HL-60 (cell line): Measurements from ENCODE around the gene ANAPC2.

Experiments used
- GABPA ChIP-seq: IDR thresholded peaks from 2 replicates; pipeline ENCODE4 v1.6.1; 2012; ENCODE audit warnings: low read depth
- POLR2AphosphoS5 ChIP-seq: IDR thresholded peaks from 2 replicates; pipeline ENCODE4 v1.6.1; 2012; ENCODE audit warnings: low read depth
- TF ChIP-seq, protein P1 (sequence below): IDR thresholded peaks from one replicate; pipeline ENCODE4 v1.5.1; 2011; ENCODE audit warnings: low read length, control low read depth, inconsistent platforms; ENCODE audit not compliant: insufficient read depth
- TF ChIP-seq, protein P2 (sequence below): IDR thresholded peaks from 2 replicates; pipeline ENCODE4 v1.6.1; 2012; ENCODE audit warnings: low read depth; ENCODE audit not compliant: insufficient replicate concordance

DNA sequence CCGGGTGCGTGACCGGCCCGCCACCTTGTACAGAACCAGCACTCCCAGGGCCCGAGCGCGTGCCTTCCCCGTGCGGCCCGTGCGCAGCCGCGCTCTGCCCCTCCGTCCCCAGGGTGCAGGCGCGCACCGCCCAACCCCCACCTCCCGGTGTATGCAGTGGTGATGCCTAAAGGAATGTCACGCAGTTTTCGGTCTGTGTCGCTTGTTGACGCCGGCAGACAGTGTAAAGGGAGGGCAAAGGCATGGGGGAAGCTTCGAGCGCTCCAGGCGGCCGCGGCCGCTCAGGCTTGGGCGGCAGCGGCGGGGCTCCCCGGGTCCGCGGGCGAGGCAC is 19.8 kb downstream of the ANAPC2 start:
- TF ChIP-seq GABPA (no peak), POLR2AphosphoS5 (no peak; the same call in 1 of the 2 replicates)
- TF ChIP-seq, protein P1, sequence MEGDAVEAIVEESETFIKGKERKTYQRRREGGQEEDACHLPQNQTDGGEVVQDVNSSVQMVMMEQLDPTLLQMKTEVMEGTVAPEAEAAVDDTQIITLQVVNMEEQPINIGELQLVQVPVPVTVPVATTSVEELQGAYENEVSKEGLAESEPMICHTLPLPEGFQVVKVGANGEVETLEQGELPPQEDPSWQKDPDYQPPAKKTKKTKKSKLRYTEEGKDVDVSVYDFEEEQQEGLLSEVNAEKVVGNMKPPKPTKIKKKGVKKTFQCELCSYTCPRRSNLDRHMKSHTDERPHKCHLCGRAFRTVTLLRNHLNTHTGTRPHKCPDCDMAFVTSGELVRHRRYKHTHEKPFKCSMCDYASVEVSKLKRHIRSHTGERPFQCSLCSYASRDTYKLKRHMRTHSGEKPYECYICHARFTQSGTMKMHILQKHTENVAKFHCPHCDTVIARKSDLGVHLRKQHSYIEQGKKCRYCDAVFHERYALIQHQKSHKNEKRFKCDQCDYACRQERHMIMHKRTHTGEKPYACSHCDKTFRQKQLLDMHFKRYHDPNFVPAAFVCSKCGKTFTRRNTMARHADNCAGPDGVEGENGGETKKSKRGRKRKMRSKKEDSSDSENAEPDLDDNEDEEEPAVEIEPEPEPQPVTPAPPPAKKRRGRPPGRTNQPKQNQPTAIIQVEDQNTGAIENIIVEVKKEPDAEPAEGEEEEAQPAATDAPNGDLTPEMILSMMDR = no peak
- TF ChIP-seq, protein P2, sequence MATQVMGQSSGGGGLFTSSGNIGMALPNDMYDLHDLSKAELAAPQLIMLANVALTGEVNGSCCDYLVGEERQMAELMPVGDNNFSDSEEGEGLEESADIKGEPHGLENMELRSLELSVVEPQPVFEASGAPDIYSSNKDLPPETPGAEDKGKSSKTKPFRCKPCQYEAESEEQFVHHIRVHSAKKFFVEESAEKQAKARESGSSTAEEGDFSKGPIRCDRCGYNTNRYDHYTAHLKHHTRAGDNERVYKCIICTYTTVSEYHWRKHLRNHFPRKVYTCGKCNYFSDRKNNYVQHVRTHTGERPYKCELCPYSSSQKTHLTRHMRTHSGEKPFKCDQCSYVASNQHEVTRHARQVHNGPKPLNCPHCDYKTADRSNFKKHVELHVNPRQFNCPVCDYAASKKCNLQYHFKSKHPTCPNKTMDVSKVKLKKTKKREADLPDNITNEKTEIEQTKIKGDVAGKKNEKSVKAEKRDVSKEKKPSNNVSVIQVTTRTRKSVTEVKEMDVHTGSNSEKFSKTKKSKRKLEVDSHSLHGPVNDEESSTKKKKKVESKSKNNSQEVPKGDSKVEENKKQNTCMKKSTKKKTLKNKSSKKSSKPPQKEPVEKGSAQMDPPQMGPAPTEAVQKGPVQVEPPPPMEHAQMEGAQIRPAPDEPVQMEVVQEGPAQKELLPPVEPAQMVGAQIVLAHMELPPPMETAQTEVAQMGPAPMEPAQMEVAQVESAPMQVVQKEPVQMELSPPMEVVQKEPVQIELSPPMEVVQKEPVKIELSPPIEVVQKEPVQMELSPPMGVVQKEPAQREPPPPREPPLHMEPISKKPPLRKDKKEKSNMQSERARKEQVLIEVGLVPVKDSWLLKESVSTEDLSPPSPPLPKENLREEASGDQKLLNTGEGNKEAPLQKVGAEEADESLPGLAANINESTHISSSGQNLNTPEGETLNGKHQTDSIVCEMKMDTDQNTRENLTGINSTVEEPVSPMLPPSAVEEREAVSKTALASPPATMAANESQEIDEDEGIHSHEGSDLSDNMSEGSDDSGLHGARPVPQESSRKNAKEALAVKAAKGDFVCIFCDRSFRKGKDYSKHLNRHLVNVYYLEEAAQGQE = no peak
